ENCODE measurements around the gene AAGAB.
A peak's percentile ranks its signal among the peaks of the same experiment; 100 is the strongest.
"Not testable (repeated sequence)": the region's sequence is repeated elsewhere in the genome, so short reads cannot be mapped to it uniquely, and the experiment has no call there.

AAGAB gene

DNA sequence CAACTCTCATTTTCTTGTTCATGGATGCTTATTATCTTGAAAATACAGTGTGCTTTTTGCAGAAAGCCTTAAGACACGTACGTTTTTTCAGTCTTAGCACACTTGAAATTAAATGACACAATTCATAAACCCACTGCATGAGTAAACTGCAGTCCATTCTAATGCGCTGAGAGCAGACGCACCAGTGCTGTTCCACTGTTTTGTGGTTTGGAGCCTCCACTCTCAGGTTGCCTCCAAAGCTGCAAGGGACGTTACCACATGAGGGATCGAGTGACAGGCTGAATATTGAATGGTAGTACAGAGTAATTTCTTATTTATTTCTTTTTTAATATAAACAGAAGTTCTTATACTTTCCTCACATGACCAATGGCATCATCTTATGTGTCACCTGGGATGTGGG lies 12.4 kb upstream of the AAGAB start:
- ChIA-PET POLR2A (no interaction called here), CTCF (no interaction called here)
- Histone ChIP-seq H3K4me1 (ENCODE audit: control insufficient read depth, insufficient read depth, low read length) (no peaks in the 10 kb centered on the region), H3K36me3 (ENCODE audit: control insufficient read depth in 2 of 2, insufficient read depth in 1 of 2, low read length in 2 of 2) (no peaks in the 10 kb centered on the region), H3K27ac (ENCODE audit: extremely low read depth, low read depth, low read length) (no peak overlapping the region), H3K9me3 (ENCODE audit: control insufficient read depth, insufficient read depth, low read depth, low read length) (no peaks in the 10 kb centered on the region), H3K4me3 (ENCODE audit: low read depth, low read length) (no peak overlapping the region)
- TF ChIP-seq SCRT1 (tag by site-specific recombination; IDR thresholded peaks at IDR 0.05; ENCODE audit: borderline replicate concordance) (no peak), PRDM1 (tag by site-specific recombination; IDR thresholded peaks at IDR 0.05) (0 out of 2 replicates have a peak, but pooled peaks have one; percentile 13)
- TF ChIP-seq, protein P1, sequence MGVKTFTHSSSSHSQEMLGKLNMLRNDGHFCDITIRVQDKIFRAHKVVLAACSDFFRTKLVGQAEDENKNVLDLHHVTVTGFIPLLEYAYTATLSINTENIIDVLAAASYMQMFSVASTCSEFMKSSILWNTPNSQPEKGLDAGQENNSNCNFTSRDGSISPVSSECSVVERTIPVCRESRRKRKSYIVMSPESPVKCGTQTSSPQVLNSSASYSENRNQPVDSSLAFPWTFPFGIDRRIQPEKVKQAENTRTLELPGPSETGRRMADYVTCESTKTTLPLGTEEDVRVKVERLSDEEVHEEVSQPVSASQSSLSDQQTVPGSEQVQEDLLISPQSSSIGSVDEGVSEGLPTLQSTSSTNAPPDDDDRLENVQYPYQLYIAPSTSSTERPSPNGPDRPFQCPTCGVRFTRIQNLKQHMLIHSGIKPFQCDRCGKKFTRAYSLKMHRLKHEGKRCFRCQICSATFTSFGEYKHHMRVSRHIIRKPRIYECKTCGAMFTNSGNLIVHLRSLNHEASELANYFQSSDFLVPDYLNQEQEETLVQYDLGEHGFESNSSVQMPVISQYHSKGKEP (tag by site-specific recombination; IDR thresholded peaks at IDR 0.05), result 0 out of 2 replicates have a peak, but pooled peaks have one; percentile 58

DNA sequence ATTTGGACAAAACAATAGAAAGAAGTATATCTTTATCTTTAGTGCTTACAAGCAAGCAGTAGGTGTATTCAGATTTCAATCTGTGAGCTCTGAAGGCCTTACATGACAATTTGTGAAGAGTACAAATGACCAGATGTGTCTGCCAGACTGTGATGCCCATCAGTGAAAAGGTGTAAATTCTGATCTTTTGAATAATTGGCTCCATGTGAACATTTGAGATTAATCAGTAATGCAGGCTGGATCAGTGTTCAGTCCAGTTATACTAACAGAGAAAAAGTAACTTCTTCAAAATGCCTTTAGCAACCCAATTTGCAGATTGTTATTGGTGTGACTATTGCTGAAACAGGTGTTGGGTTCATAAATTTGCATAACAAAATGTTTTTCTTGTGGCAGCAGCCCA lies 5.3 kb upstream of the AAGAB start:
- Histone ChIP-seq H3K36me3 (ENCODE audit: control insufficient read depth in 2 of 2, insufficient read depth in 1 of 2, low read length in 2 of 2) (no peaks in the 10 kb centered on the region), H3K4me1 (ENCODE audit: control insufficient read depth, insufficient read depth, low read length) (no peaks in the 10 kb centered on the region), H3K4me3 (ENCODE audit: low read depth, low read length) (no peak overlapping the region), H3K9me3 (ENCODE audit: control insufficient read depth, insufficient read depth, low read depth, low read length) (no peaks in the 10 kb centered on the region), H3K27ac (ENCODE audit: extremely low read depth, low read depth, low read length) (no peak overlapping the region)
- no peak for TF ChIP-seq KLF10 (tag by site-specific recombination; IDR thresholded peaks at IDR 0.05)
- no peak for TF ChIP-seq ZNF266 (tag by site-specific recombination; IDR thresholded peaks at IDR 0.05; ENCODE audit: low read depth)
- TF ChIP-seq ZNF133 (tag by site-specific recombination; IDR thresholded peaks at IDR 0.05), result peak; percentile 58; the same call in 1 of the 2 replicates
- ChIA-PET POLR2A (no interaction called here), CTCF (no interaction called here)

DNA sequence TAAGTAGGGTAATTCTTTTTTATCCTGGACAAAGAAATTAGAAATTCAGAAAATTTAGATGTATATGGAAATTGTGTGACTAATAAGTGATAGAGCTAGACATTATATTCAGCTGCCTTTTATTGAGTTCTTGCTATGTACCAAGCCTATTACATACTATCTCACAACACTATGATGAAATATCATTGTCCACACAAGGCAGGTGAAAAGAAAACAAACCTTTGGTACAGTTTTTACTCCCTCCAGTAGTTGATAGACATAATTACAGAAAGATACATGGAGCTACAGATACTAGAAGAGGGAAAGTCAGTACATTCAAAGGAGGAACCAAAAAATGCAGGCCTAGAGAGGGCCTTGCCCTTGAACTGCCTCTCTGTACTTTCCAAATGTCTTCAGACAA lies 4.9 kb upstream of the AAGAB start:
- Histone ChIP-seq H3K27ac (ENCODE audit: extremely low read depth, low read depth, low read length) (no peak overlapping the region), H3K4me3 (ENCODE audit: low read depth, low read length) (no peak overlapping the region)
- POLR2A ChIA-PET, result no interaction called here

DNA sequence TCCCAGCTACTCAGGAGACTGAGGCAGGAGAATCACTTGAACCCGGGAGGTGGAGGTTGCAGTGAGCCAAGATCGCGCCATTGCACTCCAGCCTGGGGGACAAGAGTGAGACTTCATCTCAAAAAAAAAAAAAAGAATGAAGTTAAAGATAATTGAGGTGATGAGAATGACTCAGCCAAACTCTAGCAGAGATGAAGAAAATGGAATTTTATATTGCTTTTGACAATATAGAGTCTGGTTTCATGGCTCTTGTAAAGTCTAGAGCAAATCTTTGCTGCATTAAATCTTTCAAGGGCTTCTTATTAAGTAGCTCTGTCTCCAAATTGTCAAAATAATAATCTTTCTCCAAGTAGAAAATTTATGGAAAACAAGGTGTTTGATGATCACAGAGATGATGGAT lies 4.0 kb upstream of the AAGAB start:
- TF ChIP-seq ZBTB17 (tag by site-specific recombination; IDR thresholded peaks at IDR 0.05), result peak; percentile 45; the same call in 1 of the 2 replicates
- H3K27ac ChIP-seq (ENCODE audit: extremely low read depth, low read depth, low read length); H3K9me3 ChIP-seq (ENCODE audit: control insufficient read depth, insufficient read depth, low read depth, low read length); POLR2A ChIA-PET; H3K4me3 ChIP-seq (ENCODE audit: low read depth, low read length); H3K4me1 ChIP-seq (ENCODE audit: control insufficient read depth, insufficient read depth, low read length); H3K36me3 ChIP-seq (ENCODE audit: control insufficient read depth in 2 of 2, insufficient read depth in 1 of 2, low read length in 2 of 2): not testable (repeated sequence)
- CTCF ChIA-PET, result interaction anchor here (0.6 to 1.3 kb wide), 3 partner anchors 11 to 1746 kb away, joined by 3 to 6 read pairs (median 5); no protein-coding TSS in a partner anchor

More for the DNA sequence above, 4.9 kb upstream of the AAGAB start:
- H3K4me1 ChIP-seq (ENCODE audit: control insufficient read depth, insufficient read depth, low read length), result no peaks in the 10 kb centered on the region
- CTCF ChIA-PET, result interaction anchor here (0.6 to 1.3 kb wide), 2 partner anchors 10 to 125 kb away, joined by 4 to 6 read pairs; no protein-coding TSS in a partner anchor
- H3K36me3 ChIP-seq (ENCODE audit: control insufficient read depth in 2 of 2, insufficient read depth in 1 of 2, low read length in 2 of 2), result no peaks in the 10 kb centered on the region
- H3K9me3 ChIP-seq (ENCODE audit: control insufficient read depth, insufficient read depth, low read depth, low read length), result no peaks in the 10 kb centered on the region
- TF ChIP-seq GLIS2 (tag by site-specific recombination; IDR thresholded peaks at IDR 0.05) (no peak), ZFP3 (tag by site-specific recombination; IDR thresholded peaks at IDR 0.05; ENCODE audit: low read depth) (no peak), SETDB1 (IDR thresholded peaks at IDR 0.05; ENCODE audit: insufficient read length, low read length) (no peak), HOXC10 (CRISPR knock-in tag; IDR thresholded peaks at IDR 0.05) (no peak), ZNF561 (tag by site-specific recombination; IDR thresholded peaks at IDR 0.05; ENCODE audit: borderline replicate concordance) (no peak), ZNF830 (tag by site-specific recombination; IDR thresholded peaks at IDR 0.05; ENCODE audit: low read depth) (no peak), ZNF792 (tag by site-specific recombination; IDR thresholded peaks at IDR 0.05) (no peak), REPIN1 (tag by site-specific recombination; IDR thresholded peaks at IDR 0.05; ENCODE audit: low read depth) (no peak), SCRT1 (tag by site-specific recombination; IDR thresholded peaks at IDR 0.05; ENCODE audit: borderline replicate concordance) (no peak), ZNF747 (tag by site-specific recombination; IDR thresholded peaks at IDR 0.05) (no peak), ZNF23 (tag by site-specific recombination; IDR thresholded peaks at IDR 0.05; ENCODE audit: borderline replicate concordance) (no peak), ZNF791 (tag by site-specific recombination; IDR thresholded peaks at IDR 0.05) (no peak), ZNF843 (tag by site-specific recombination; IDR thresholded peaks at IDR 0.05) (no peak)
- TF ChIP-seq, protein P2, sequence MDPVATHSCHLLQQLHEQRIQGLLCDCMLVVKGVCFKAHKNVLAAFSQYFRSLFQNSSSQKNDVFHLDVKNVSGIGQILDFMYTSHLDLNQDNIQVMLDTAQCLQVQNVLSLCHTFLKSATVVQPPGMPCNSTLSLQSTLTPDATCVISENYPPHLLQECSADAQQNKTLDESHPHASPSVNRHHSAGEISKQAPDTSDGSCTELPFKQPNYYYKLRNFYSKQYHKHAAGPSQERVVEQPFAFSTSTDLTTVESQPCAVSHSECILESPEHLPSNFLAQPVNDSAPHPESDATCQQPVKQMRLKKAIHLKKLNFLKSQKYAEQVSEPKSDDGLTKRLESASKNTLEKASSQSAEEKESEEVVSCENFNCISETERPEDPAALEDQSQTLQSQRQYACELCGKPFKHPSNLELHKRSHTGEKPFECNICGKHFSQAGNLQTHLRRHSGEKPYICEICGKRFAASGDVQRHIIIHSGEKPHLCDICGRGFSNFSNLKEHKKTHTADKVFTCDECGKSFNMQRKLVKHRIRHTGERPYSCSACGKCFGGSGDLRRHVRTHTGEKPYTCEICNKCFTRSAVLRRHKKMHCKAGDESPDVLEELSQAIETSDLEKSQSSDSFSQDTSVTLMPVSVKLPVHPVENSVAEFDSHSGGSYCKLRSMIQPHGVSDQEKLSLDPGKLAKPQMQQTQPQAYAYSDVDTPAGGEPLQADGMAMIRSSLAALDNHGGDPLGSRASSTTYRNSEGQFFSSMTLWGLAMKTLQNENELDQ (tag by site-specific recombination; IDR thresholded peaks at IDR 0.05; ENCODE audit: low read depth), result no peak
